Measurements from ENCODE around the gene SELE. TPM values are rescaled to one million over a fixed set of nuclear protein-coding genes. Genes with fewer than 3 reads are reported as not detected.
"Not testable (repeated sequence)": the region's sequence is repeated elsewhere in the genome, so short reads cannot be mapped to it uniquely, and the experiment has no call there.

The SELE gene
- total RNA-seq, 1 experiment from 2014 or later: 0.80 TPM

DNA sequence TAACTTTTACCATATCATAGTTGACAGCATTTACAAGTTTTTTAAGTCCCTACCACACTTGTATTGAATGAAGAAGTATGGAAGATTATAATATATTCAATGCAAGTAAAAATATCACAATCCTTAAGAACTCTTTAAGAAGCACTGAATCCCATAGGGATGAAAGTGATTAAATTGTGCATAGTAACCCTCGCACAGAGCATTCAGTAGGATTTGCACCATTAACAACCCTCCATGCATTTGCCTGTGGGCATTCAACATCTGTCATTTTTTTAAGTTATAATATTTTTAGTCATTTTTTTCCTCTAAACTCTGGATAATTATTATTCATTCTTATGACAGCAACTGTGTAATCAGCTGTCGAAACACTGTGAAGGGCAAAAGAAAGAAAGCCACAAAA is 10.1 kb downstream of the SELE start:
- DNase-seq (ENCODE audit: low read depth): no peak

- DNase-seq (ENCODE audit: low read depth): no peak
Observed at GRCh38 chr1:169722779-169723178, 11.1 kb downstream of the SELE start.

GRCh38 chr1:169715100-169715499 is 18.8 kb downstream of the SELE start:
- not testable (repeated sequence) for DNase-seq (ENCODE audit: low read depth)

DNA sequence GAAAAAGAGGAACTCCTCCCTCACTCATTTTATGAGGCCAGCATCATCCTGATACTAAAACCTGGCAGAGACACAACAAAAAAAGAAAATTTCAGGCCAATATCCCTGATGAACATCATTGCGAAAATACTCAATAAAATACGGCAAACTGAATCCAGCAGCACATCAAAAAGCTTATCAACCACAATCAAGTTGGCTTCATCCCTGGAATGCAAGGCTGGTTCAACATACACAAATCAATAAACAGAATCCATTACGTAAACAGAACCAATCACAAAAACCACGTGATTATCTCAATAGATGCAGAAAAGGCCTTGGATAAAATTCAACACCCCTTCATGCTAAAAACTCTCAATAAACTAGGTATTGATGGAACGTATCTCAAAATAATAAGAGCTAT is 20.8 kb downstream of the SELE start:
- not testable (repeated sequence) for DNase-seq (ENCODE audit: low read depth)

GRCh38 chr1:169712309-169712631 is 21.6 kb downstream of the SELE start:
- no peak for DNase-seq (ENCODE audit: low read depth)

GRCh38 chr1:169711469-169712308 is 22.2 kb downstream of the SELE start, which contains the start of gene SELL:
TSS of gene SELL (minus strand) at chr1:169711620. CDS start at chr1:169711498, 122 bp downstream.
- DNase-seq (ENCODE audit: low read depth): peak; percentile 75

- DNase-seq (ENCODE audit: low read depth): no peak
Observed at GRCh38 chr1:169708647-169709046, 25.2 kb downstream of the SELE start.

DNA sequence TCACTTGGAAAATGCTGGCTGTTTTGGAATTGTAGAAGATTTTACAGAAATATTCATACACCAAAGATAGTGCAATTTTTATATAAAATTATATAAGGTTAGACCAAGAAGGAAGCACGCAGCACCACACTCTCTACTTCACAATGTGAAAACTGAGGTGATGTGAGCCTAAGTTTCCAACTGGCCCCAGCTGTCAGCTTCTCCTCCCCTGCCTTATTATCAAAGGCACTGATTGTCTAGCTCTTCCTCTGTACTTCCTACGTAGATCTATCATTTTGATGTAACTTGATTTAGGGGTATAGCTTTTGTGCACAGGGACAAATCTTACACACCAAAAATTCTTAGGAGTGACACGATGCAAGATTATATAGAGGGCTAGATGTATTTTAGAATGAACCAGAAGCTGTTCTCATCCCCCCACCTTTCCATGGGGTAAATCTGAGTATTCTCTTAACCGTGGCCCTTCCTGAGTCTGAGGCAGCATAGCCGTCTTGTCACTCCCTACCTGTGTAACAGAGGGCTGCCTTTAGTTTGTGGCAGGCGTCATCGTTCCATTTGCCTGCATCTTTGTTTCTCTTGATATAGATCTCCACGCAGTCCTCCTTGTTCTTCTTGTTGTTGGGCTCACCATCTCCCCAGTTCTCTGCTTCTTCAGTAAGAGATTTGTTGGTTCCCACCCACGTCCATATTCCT is 25.8 kb downstream of the SELE start:
- no peak for DNase-seq (ENCODE audit: low read depth)

DNA sequence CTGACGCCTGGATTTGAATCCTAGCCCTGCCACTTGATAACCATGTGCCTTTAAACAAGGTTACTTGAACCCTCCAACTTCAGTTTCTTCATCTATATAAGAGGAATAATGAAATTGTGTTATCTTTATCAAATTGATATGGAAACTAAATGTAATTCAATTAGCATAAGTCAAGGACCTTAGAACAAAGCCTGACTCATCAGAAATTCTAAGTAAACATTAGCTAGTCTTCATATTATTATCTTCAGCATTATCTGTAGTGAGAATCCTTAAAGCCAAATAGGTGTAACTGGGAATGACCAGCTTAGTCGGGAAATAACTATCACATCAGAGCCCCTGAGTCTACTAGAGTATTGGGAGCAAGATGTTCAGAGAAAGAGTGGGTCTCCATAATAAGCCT is 29.1 kb downstream of the SELE start:
- no peak for DNase-seq (ENCODE audit: low read depth)

- DNase-seq (ENCODE audit: low read depth): no peak
Observed at GRCh38 chr1:169701261-169702005, 32.4 kb downstream of the SELE start.

DNA sequence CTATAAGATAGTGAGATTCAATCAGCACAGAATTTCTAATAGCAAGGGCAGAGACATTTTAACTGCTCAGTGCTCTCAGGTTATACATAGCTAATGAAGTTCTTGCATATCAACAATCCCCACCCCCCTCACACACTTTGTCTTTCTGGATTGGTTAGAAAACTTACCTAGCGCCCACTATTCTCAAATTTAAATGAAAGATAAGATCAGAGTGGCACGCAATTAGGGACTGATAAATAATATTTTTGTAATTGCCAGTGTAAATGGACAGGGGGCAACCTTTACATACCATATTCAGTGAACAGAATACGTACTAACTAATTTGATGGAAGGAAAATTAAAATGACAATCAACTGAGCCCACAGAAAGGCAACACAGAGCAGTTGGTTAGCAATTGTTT is 34.2 kb downstream of the SELE start:
- DNase-seq (ENCODE audit: low read depth): no peak

GRCh38 chr1:169698976-169699375 is 34.9 kb downstream of the SELE start:
- no peak for DNase-seq (ENCODE audit: low read depth)

- DNase-seq (ENCODE audit: low read depth): no peak
Observed at GRCh38 chr1:169697755-169698154, 36.1 kb downstream of the SELE start.

GRCh38 chr1:169696273-169697100 is 37.4 kb downstream of the SELE start:
- DNase-seq (ENCODE audit: low read depth): no peak

GRCh38 chr1:169694304-169695075 is 39.4 kb downstream of the SELE start:
- DNase-seq (ENCODE audit: low read depth): no peak

GRCh38 chr1:169692756-169693460 is 41.0 kb downstream of the SELE start:
- no peak for DNase-seq (ENCODE audit: low read depth)

DNA sequence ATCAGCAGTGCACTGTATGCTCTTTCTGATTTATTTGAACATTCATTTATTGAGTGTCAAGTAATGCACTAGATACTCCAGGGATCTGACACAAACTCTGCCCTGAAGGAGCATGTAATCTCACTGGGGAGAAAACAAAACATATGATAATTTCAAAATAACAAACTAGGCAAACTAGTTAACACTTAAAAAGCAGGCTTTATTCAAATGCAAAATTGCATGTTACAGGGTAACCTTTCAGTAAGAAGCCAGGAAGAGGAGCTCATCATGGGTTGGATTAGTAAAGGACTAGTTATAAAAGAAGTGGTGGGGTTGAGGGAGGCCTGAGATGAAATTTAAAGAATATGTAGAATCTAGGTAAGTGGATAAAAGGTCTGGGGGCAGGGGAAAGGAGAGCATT is 43.4 kb downstream of the SELE start:
- no peak for DNase-seq (ENCODE audit: low read depth)

DNA sequence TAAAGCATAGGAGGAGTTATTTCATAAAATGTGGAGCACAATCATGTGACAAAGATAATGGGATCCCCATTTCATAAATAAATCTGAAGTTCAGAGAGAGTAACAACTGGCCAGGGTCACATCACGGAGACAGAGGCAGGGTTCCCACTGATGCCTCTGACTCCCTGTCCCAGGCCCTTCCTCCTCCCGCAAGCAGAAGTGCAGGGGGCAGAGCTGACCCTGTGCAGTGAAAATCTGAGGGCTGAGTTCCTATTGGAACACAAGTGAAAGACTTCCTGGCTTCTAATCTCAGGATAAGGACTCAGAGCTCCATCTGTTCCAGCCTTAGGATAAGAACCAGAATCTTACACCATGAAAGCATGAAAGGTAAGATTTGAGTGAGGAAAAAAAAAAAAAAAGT is 44.5 kb downstream of the SELE start:
- no peak for DNase-seq (ENCODE audit: low read depth)

- not testable (repeated sequence) for DNase-seq (ENCODE audit: low read depth)
Observed at GRCh38 chr1:169688377-169688776, 45.5 kb downstream of the SELE start.

DNA sequence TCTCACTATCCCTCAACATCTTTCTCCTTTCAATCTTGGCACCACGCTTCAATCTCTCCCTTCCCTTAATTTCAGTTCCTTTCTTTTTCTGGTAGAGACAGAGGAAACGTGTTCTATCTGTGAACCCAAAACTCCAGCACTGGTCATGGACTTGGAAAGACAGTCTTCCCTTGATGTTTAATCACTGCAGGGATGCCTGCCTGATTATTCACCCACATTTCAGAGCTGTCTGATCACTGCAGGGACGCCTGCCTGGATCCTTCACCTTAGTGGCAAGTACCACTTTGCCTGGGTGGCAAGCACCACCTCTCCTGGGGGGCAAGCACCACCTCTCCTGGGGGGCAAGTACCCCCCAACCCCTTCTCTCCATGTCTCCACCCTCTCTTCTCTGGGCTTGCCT is 50.2 kb downstream of the SELE start:
- no peak for DNase-seq (ENCODE audit: low read depth)
